HG03066 (cell line): ENCODE results near the gene GNPTAB.
A peak's percentile ranks its signal among the peaks of the same experiment; 100 is the strongest.

Experiments used
- ATAC-seq: cut with Tn5 transposase; IDR thresholded peaks from one replicate; pipeline ENCODE4 v1.9.1; 2021; ENCODE audit warnings: low read depth; ENCODE audit not compliant: unreplicated experiment

The GNPTAB gene

DNA sequence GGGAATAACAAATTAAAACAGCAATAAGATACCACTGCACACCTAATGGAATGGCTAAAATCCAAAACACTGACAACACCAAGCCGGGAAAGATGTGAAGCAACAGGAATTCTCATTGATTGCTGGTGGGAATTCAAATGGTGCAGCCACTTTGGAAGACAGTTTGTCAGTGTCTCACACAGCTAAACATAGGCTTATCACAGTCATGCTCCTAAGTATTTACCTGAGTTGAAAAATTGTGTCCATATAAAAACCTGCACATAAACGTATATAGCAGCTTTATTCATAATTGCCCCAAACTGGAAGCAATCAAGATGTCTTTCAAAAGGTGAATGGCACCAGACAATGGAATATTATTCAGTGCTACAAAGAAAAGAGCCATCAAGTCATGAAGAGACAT lies 21.6 kb downstream of the GNPTAB start:
- ATAC-seq = no peak

GRCh38 chr12:101806265-101806664 lies 24.5 kb downstream of the GNPTAB start:
- no peak for ATAC-seq

DNA sequence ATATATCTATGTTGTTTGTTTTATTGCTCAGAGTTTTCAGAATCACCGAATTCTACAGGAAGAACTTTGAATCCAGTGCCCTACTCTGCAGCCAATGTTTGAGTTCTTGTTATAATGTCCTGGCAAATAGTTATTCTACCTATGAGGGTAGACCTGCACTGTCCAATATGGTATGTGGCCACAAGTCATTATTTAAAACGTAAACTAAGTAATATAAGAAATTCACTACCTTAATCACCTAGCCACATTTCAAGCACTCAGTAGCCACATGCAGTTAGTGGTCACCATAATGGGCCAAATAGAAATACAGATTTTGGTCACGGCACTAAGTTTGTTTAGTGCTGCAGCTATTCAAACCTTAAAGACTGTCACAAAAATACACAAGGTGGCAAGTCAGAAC lies 26.4 kb downstream of the GNPTAB start:
- no peak for ATAC-seq

DNA sequence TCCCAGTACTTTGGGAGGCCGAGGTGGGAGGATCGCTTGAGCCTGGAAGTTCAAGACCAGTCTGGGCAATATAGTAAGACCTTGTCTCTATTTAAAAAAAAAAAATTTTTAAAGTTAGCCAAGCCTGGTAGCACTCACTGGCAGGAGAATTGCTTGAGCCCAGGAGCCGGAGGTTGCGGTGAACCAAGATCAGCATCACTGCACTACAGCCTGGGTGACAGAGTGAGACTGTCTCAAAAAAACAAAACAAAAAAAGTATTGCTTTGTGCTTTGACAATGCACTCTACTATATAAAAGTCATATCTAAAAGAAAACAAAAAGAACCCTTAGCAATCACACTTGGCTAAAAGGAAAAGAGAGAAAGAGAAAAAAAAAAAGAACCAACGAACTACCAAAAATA lies 26.8 kb downstream of the GNPTAB start:
- ATAC-seq = no peak

DNA sequence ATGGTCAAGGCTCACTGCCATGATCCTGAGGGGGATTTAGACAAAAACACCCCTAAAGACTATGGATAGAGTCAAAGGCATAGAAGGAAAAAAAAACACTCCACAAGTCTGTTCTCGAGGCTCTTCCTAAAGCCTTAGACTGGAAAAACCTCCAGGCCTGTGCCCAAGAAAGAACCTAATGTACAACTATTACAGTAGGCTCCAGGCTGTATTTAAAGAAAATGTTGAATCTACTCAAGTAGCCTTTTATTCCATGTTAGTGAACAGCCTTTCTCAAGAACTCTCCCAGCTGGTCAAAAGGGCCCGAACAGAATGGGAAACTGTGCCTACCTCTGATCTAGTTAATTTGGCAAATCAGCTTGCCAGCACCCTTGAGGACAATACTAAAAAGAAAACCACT lies 28.3 kb downstream of the GNPTAB start:
- ATAC-seq = no peak

- peak; percentile 51 for ATAC-seq
Measured at GRCh38 chr12:101799774-101800173, 31.0 kb downstream of the GNPTAB start.

- ATAC-seq = no peak
Measured at GRCh38 chr12:101795786-101796185, 35.0 kb downstream of the GNPTAB start.

DNA sequence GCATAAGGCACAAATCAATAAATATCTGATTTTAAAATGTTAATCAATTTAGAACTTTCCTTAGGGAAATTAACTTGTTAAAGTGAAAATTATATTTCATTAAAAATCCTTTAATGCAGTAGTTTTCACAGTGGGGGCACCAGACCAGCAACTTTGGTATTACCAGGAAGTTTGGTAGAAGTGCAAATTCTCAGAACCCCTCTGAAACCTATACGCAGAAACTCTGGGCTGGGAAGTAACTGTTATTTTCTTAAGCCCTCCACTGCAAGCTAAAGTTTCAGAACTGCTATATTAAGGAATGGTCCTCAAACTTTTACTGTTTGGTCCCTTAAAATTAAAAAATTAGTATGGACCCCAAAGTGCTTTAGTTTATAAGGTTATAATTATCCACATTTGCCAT lies 35.7 kb downstream of the GNPTAB start:
- no peak for ATAC-seq

- ATAC-seq = no peak
Measured at GRCh38 chr12:101794574-101794973, 36.2 kb downstream of the GNPTAB start.

DNA sequence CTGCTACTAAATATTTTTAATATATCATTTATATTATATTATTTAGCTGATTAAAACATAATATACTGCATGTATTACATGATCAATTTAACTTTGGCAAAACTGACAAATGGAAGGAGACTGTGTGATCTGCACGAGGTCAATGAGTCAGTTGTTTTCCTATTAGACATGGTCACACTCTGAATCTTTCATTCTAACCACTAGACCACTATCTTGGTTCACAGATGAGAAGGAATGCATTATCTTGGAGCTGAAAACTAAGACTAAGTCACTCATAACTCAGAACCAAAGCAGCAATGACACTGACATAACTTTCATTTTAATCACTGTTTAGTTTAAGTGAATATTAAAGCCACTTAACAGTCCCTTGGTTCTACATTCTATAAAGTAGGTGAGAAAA lies 37.4 kb downstream of the GNPTAB start:
- no peak for ATAC-seq

- no peak for ATAC-seq
Measured at GRCh38 chr12:101792046-101792931, 38.5 kb downstream of the GNPTAB start.

- ATAC-seq = no peak
Measured at GRCh38 chr12:101789171-101789570, 41.6 kb downstream of the GNPTAB start.

DNA sequence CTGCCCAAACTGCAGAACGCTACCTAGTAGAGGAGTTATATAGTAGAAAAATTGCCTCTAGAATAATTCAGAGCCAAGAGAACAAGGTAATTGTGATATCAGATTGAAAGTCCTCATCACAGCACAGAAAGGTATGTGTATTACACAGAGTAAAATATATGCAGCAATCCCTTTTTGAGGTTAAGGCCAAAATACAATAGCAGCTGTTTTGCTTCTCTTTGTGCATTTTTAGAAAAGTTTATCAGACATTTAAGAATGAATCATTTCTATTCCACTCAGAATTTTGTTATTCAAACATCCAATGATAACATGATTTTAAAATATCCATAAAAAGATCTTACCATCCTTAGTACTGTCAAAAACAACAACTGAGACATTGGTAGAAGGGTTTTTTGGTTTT lies 45.1 kb downstream of the GNPTAB start:
- ATAC-seq = no peak

DNA sequence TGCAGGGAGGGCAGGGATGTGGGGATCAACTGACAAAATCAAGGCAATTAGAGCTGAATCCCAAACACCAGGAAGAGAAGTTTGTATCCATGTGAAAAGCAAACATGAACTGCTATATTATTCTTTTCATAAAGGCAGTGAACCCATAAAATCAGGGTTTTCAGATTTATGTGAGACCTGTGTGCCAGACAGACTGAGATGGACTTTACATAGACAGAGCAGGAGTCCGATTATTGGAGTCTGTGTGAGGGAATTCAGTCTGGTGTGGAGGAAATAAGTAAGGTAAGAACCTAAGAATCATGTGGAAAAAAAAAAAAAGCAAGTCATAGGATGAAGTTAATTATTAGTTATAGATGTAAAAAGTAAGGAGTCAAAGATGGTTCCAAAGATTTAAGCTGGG lies 46.4 kb downstream of the GNPTAB start:
- ATAC-seq = no peak

- no peak for ATAC-seq
Measured at GRCh38 chr12:101783838-101784237, 46.9 kb downstream of the GNPTAB start.

DNA sequence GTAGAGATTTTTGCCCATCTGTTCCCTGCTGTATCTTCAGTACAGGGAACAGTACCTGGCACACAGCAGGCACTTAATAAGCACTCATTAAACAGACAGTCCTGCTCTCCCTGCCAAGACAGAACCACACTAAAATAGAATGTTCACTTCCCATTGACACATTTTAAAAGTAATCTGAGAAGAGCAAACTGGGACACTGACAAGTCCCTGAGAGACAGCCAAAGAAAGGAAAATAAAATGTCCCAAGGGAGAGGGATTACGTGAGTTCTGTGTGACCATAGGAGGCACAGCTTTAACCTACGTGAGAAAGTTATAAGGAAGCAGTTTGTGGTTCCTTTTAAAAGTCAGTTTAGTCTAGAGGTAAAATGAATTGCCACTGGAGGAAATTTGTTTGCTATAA lies 47.6 kb downstream of the GNPTAB start:
- no peak for ATAC-seq

DNA sequence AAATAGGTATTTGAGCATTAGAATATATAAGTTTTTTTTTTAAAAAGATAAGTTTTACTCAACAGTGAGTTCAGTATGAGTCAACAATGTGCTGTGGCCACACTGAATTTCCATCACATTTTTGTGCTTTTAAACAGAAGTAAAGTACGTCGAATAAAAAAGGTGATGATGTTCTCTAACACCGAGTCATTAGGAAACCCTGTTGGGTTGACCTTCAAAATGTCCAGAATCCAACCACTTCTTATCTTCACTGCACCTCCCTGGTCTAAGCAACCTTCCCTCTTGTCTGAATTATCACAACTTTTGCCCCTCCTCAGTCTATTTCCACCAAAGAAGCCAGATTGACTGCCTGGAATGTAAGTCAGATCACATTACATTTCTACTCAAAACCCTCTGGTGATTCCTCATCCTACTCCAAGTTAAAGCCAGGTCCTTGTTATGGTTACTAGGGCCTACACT lies 48.5 kb downstream of the GNPTAB start:
- ATAC-seq = no peak

DNA sequence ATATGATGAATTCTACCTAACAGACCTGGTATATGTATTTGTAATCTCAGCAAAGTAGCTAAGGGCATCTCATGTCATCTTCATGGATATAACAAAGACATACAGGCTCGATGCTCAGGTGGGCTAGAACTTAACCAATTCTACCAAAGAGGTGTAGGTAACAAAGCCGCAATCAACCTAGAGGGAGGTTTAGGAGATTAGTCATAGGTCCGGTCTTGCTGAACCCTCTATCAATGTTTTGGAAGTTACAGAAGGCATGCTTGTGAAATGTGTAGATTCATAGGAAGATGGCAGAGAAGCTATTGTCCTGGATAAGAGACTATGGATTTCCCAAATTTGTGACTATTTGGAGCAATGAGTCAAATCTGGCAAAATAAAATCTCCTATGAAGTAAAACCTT lies 48.9 kb downstream of the GNPTAB start:
- ATAC-seq = no peak

- ATAC-seq = no peak
Measured at GRCh38 chr12:101780599-101780998, 50.2 kb downstream of the GNPTAB start.

GRCh38 chr12:101779626-101780025 lies 51.1 kb downstream of the GNPTAB start:
- no peak for ATAC-seq

DNA sequence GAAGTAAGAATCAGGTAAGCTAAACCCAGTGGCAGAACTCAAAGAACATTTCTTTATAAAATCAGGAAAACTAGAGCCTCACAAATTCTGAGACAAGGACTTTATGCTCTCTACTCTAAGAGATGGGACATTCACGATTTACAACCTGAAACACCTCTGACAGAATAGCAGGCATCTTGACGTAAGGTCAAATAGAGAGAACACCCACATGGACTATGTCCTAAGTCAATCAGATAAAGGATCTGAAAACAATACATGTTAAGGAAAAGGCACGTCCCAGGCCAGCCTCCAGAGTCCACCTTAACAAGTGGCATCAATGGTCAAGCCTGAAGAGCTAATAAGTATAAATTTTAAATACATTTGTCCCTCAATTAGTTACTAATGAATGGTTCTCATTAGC lies 51.6 kb downstream of the GNPTAB start:
- no peak for ATAC-seq

- ATAC-seq = no peak
Measured at GRCh38 chr12:101777978-101778377, 52.8 kb downstream of the GNPTAB start.
